Middle frontal gyrus (tissue), 1 donor: ENCODE data around the gene CARD9.

Experiments
- DNase-seq: peaks from one replicate; pipeline ENCODE4 v3.0.0-alpha.2; 2015; ENCODE audit warnings: low spot score; ENCODE audit errors: extremely low spot score

CARD9 gene

GRCh38 chr9:136349546-136349945 lies 23.9 kb downstream of the CARD9 start:
- DNase-seq: no peak

- no peak for DNase-seq
Measured at GRCh38 chr9:136348691-136349090, 24.8 kb downstream of the CARD9 start.

- DNase-seq: no peak
Measured at GRCh38 chr9:136347472-136348256, 25.8 kb downstream of the CARD9 start.

- no peak for DNase-seq
Measured at GRCh38 chr9:136346927-136347465, 26.5 kb downstream of the CARD9 start.

- no peak for DNase-seq
Measured at GRCh38 chr9:136346157-136346481, 27.4 kb downstream of the CARD9 start.

GRCh38 chr9:136345281-136346156 lies 27.9 kb downstream of the CARD9 start:
- DNase-seq: peak; percentile 65

- no peak for DNase-seq
Measured at GRCh38 chr9:136344544-136345280, 28.8 kb downstream of the CARD9 start.

GRCh38 chr9:136343884-136344269 lies 29.6 kb downstream of the CARD9 start:
- DNase-seq: no peak

- no peak for DNase-seq
Measured at GRCh38 chr9:136343121-136343883, 30.2 kb downstream of the CARD9 start.

GRCh38 chr9:136342181-136343120 lies 31.0 kb downstream of the CARD9 start:
- no peak for DNase-seq

- DNase-seq: no peak
Measured at GRCh38 chr9:136341769-136342168, 31.7 kb downstream of the CARD9 start.

- DNase-seq: no peak
Measured at GRCh38 chr9:136341042-136341655, 32.3 kb downstream of the CARD9 start.

- DNase-seq: no peak
Measured at GRCh38 chr9:136340356-136341041, 33.0 kb downstream of the CARD9 start.

GRCh38 chr9:136339958-136340310 lies 33.5 kb downstream of the CARD9 start:
- DNase-seq: no peak

- DNase-seq: no peak
Measured at GRCh38 chr9:136339173-136339957, 34.1 kb downstream of the CARD9 start.

- DNase-seq: no peak
Measured at GRCh38 chr9:136338511-136338910, 35.0 kb downstream of the CARD9 start.

GRCh38 chr9:136337416-136338395 lies 35.8 kb downstream of the CARD9 start:
- DNase-seq: no peak
